HL-60 (cell line): ENCODE results near the gene HLCS.

Experiments used
- DNase-seq, 2 experiments: peaks; one replicate each; pipeline ENCODE4 v3.0.0-alpha.2; 2010 to 2020; ENCODE audit warnings: low read depth in 1 of 2, low spot score in 1 of 2
- H3K27ac ChIP-seq: fragments of 250-450 bp; sonication (Bioruptor Pico); replicated peaks from 2 replicates; pipeline ENCODE4 v1.5.1; 2020; ENCODE audit warnings: mild to moderate bottlenecking, moderate library complexity
- H3K27me3 ChIP-seq: fragments of 250-450 bp; sonication (Bioruptor Pico); 2 replicates; pipeline ENCODE4 v1.5.1; 2021; ENCODE audit warnings: mild to moderate bottlenecking, moderate library complexity; ENCODE audit not compliant: insufficient read depth, poor library complexity, severe bottlenecking
- H3K4me3 ChIP-seq: replicated peaks from 2 replicates; pipeline ENCODE4 v1.5.1; 2011; ENCODE audit warnings: mild to moderate bottlenecking, control low read depth, low read length; ENCODE audit not compliant: insufficient read depth
- GABPA ChIP-seq: IDR thresholded peaks from 2 replicates; pipeline ENCODE4 v1.6.1; 2012; ENCODE audit warnings: low read depth
- POLR2AphosphoS5 ChIP-seq: IDR thresholded peaks from 2 replicates; pipeline ENCODE4 v1.6.1; 2012; ENCODE audit warnings: low read depth
- SPI1 ChIP-seq: IDR thresholded peaks from 2 replicates; pipeline ENCODE4 v1.6.1; 2012; ENCODE audit warnings: low read depth, mild to moderate bottlenecking, borderline replicate concordance
- TF ChIP-seq, protein P1 (sequence below): IDR thresholded peaks from 2 replicates; pipeline ENCODE4 v1.6.1; 2012; ENCODE audit warnings: low read depth; ENCODE audit not compliant: insufficient replicate concordance
- TF ChIP-seq, protein P2 (sequence below): IDR thresholded peaks from one replicate; pipeline ENCODE4 v1.5.1; 2011; ENCODE audit warnings: low read length, control low read depth, inconsistent platforms; ENCODE audit not compliant: insufficient read depth

Gene HLCS

DNA sequence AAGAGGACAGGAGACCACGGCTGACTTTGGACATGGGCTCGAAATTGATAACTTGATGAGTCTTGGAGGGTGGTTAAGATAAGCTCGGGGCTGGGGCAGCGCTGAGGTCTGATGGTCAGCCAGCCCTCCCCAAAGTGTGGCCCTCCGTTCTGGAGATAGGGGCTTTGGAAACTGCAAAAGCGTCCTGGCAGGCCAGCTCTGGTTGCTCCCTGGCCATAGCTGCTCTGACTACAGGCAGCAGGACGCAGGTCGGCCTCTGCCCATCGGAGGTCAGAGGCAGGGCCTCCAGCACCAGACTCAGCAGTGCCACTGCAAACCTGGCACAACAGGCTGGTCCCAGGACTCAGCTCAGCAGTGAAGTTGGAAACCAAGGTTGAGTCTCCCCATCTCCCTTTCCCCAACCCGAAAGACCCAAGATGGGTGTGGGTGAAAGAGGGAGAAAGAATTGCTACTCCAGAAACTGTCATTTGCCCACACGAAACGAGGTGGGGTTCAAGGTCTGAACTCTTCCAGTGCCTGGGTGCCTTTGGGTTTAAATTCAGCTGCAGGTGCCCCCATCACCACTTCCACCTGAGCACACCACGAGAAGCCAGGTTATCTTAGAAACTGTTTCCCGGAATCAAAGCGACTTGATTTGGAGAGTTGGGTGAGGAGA lies 262.7 kb downstream of the HLCS start:
- Histone ChIP-seq H3K4me3 (no peak overlapping the region), H3K27me3 (peaks cover 90% of the 10 kb centered on the region), H3K27ac (no peak overlapping the region)
- no peak for DNase-seq
- TF ChIP-seq POLR2AphosphoS5 (no peak), GABPA (no peak), SPI1 (no peak)
- TF ChIP-seq, protein P1, sequence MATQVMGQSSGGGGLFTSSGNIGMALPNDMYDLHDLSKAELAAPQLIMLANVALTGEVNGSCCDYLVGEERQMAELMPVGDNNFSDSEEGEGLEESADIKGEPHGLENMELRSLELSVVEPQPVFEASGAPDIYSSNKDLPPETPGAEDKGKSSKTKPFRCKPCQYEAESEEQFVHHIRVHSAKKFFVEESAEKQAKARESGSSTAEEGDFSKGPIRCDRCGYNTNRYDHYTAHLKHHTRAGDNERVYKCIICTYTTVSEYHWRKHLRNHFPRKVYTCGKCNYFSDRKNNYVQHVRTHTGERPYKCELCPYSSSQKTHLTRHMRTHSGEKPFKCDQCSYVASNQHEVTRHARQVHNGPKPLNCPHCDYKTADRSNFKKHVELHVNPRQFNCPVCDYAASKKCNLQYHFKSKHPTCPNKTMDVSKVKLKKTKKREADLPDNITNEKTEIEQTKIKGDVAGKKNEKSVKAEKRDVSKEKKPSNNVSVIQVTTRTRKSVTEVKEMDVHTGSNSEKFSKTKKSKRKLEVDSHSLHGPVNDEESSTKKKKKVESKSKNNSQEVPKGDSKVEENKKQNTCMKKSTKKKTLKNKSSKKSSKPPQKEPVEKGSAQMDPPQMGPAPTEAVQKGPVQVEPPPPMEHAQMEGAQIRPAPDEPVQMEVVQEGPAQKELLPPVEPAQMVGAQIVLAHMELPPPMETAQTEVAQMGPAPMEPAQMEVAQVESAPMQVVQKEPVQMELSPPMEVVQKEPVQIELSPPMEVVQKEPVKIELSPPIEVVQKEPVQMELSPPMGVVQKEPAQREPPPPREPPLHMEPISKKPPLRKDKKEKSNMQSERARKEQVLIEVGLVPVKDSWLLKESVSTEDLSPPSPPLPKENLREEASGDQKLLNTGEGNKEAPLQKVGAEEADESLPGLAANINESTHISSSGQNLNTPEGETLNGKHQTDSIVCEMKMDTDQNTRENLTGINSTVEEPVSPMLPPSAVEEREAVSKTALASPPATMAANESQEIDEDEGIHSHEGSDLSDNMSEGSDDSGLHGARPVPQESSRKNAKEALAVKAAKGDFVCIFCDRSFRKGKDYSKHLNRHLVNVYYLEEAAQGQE: no peak
- TF ChIP-seq, protein P2, sequence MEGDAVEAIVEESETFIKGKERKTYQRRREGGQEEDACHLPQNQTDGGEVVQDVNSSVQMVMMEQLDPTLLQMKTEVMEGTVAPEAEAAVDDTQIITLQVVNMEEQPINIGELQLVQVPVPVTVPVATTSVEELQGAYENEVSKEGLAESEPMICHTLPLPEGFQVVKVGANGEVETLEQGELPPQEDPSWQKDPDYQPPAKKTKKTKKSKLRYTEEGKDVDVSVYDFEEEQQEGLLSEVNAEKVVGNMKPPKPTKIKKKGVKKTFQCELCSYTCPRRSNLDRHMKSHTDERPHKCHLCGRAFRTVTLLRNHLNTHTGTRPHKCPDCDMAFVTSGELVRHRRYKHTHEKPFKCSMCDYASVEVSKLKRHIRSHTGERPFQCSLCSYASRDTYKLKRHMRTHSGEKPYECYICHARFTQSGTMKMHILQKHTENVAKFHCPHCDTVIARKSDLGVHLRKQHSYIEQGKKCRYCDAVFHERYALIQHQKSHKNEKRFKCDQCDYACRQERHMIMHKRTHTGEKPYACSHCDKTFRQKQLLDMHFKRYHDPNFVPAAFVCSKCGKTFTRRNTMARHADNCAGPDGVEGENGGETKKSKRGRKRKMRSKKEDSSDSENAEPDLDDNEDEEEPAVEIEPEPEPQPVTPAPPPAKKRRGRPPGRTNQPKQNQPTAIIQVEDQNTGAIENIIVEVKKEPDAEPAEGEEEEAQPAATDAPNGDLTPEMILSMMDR: no peak

DNA sequence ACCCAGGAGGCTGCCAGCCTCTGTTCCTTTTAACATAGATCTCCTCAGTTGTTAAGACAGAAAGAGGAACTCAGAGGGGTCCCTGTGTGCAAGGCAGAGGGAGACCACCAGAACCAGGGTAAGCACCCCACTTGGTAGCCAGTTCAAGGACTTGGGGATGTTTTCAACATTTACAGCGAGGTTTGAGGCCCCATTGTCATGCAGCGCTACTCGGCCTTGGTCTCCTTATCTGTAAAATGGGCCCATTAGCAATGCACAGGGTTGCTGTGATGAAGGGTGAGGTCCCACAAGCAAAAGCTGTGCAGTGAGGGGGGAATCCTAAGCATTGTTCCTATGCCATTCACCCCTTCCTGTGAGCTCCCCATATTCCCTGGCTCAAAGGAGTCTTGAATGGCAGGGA lies 263.3 kb downstream of the HLCS start:
- DNase-seq: no peak
- Histone ChIP-seq H3K4me3 (no peak overlapping the region), H3K27me3 (peaks cover 90% of the 10 kb centered on the region), H3K27ac (no peak overlapping the region)
- TF ChIP-seq SPI1 (no peak), POLR2AphosphoS5 (no peak), GABPA (no peak)
- TF ChIP-seq, protein P1: no peak
- TF ChIP-seq, protein P2: no peak

GRCh38 chr21:36702622-36702968 lies 263.9 kb downstream of the HLCS start:
- Histone ChIP-seq H3K27ac (no peak overlapping the region), H3K4me3 (no peak overlapping the region), H3K27me3 (peaks cover 92% of the 10 kb centered on the region)
- TF ChIP-seq, protein P1: no peak
- TF ChIP-seq, protein P2: no peak
- TF ChIP-seq GABPA (no peak), SPI1 (no peak), POLR2AphosphoS5 (no peak)
- no peak for DNase-seq
